GM19372 (cell line): ENCODE data around the gene TMEM238.
"Not testable (repeated sequence)": the region's sequence is repeated elsewhere in the genome, so short reads cannot be mapped to it uniquely, and the experiment has no call there.

Experiments
- ATAC-seq: cut with Tn5 transposase; IDR thresholded peaks from one replicate; pipeline ENCODE4 v1.9.1; 2021; ENCODE audit warnings: mild to moderate bottlenecking, low read depth, moderate library complexity; ENCODE audit not compliant: unreplicated experiment

TMEM238 gene

DNA sequence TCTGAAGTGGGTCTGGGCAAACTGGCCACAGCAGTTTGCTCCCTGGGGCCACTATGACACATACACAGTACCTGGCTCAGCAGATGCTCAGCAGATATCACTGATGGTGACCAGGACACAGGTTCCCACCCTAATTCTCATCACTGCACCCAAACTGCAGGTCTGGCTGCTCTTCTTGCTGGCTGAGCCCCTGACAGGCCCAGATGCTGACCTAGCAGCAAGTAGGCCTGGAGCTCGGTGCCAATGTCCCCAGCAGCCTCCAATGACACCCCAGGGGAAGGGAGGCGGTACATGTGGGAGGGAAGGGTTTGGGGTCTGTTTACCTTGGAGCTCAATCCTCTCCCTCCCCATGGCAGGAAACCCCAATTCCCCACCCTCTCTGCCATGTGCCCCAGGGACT, 18.4 kb upstream of the TMEM238 start:
- no peak for ATAC-seq

DNA sequence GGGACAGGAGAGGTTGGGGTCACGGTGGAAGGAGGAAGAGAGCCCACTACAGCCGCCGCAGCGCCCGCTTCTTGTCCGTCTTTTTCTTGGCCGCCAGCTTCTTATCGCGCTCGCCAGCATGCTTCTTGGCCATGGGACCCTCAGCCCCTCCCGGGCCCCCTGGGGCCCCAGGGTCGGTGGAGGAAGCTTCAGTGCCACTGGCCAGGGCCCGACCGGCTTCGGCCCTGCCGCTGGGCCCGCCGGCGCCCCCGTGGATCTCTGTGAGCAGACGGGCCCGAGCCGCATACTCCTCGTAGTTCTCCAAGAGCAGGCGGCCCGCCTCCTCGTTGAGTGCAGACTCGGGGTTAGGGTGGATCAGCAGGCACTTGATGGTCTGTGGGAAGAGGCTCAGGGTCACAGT, 17.3 kb upstream of the TMEM238 start:
- not testable (repeated sequence) for ATAC-seq

DNA sequence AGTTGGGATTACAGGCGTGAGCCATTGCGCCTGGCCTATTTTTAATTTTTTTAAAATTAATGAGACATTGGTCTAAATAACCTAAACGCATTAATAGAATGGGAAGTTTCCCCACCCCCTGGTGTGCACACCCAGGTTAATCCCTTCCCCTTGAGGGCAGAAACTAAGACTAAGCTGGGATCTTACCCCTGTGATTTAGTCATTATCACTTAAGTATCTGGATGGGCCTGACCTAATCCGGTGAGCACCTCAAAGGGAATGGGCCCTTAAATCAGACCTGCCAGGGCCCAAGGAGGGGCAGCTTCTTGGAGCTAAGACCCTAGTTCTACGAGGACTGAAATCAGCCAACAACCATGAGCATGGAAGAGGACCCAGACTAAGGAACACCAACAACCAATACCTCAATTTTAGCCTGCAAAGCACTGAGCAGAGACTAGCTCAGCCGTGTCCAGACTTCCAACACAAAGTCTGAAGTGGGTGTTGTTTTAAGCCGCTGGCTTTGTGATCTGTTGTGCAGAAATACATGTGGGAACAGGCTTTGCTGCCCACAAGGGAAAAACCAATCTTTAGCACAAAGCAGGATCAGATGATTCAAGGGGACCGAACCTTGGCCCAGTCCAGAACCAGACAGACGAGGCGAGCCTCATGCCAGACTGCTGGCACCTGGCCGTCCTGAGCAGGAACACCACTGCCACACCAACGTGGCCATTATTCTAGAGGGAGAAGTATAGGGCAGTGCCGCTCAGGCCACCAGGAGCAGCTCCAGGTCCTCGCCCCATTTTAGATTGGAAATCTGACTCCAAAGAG, 16.4 kb upstream of the TMEM238 start:
- ATAC-seq = no peak

DNA sequence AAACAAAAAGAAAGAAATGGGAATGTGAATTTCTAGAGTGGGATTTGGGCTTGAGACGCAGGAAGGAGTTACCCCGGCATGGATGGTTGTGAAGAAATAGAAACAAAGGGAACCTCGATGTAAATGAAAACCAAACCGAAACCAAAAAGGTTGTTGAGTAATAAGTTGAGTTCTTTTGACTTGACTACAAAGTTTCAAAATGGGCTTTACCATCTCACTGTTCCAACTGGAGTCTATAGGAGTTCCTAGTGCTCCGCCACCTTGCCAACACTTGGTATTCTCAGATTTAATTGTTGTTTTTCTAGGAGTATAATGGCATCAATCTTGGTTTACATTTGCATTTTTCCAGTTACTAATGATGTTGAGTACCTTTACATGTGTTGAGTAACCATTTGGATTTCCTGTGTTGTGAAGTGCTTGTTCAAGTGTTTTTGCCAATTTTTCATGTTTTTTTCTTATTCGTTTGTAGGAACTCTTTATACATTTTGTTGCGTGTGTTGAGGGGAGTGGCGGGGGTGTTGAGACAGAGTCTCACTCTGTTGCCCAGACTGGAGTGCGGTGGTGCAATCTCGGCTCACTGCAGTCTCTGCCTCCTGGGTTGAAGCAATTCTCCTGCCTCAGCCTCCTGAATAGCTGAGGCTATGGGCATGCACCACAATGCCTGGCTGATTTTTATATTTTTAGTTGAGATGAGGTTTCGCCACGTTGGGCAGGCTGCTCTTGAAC, 14.3 kb upstream of the TMEM238 start:
- ATAC-seq = no peak

DNA sequence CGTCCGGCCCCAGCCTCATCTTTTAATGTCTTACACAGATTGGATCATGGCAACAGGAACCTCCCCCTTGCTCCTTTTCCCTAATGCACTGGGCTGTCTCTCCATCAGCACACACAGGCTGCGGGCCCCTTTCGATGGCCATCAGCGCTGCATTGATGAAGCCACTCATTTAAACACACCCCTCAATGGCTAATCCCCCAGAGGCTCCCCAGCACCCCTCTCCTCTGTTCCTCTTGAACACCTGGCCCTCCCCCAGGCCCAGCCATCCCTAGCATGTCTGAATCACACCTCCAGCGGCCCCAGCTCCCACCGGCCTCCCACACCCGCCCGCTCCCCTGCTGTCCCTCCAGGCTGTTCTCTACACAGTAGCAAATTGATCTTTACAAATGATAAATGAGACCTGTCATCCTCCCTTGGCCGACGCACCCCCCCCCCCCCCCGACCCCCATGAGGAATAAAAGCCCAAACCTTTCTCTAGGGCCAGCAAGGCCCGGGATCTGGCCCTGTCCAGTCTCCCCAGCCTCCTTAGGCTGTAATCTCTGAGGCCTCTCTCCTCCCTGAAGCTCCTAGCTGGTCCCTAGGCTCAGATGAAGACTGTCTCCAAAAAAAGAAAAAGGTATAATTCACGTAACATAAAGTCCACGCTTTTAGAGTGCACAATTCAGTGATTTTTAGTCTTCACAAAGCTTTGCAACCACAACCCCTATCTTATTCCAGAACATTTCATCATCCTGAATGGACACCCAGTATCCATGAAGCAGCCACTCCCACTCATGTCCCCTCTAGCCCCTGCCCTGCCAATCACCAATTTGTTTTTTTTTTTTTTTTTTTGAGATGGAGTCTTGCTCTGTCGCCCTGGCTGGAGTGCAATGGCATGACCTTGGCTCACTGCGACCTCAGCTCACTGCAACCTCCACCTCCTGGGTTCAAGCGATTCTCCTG, 9.0 kb upstream of the TMEM238 start:
- no peak for ATAC-seq

DNA sequence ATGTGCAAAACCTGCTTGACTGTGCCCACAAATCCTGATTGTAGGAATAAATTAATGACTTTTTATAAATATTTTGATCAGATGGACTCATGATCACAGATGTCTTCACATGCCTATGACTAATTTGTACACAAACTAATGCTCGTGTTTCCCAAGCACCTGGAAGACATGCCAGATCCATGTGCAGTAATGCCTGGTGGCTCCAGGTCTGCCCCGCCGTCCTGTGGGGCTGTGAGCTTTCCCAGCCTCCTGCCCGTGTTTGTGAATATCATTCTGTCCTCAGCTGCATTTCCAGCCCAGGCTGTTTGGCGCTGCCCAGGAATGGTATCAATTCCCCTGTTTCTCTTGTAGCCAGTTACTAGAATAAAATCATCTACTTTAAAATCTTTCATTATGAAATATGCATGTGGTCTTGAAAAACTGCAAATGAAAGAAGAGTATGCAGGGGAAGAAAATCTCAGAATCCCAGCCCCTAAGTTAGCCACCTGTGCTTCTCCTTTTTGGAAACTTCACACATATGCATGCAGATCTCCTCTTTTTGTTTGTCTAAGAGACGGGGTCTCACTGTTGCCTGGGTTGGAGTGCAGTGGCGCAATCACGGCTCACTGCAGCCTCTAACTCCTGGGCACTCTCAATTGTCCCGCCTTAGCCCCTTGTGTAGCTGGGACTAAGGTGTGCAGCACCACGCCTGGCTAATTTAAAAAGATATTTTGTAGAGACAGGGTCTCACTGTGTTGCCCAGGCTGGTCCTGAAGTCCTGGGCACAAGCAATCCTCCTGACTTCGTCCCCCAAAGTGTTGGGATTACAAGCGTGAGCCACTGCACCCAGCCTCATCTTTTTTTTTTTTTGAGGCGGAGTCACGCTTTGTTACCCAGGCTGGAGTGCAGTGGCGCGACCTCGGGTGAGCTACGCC, 7.9 kb upstream of the TMEM238 start:
- ATAC-seq = no peak

DNA sequence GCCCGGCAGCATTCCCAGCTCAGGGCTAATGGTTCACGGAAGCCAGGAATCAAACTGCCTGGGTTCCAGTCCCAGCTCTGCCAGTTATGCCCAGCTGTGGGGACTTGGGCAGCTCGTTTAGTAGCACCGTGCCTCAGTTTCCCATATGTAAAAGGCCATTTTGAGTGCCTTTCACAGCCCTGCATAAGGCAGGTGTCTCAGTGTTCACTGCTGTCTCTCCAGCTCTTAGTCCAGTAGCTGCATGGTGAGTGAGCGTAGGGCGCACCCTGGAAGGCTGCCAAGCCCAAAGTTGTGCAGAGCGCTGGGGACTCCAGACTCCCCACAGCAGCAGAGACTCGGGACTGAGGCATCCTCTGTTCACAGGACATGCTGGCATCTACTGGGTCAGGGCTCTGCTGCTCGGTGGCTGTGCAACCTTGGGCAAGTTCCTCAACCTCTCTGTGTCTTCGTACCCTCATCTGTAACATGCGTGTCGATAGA, 7.1 kb upstream of the TMEM238 start:
- no peak for ATAC-seq

DNA sequence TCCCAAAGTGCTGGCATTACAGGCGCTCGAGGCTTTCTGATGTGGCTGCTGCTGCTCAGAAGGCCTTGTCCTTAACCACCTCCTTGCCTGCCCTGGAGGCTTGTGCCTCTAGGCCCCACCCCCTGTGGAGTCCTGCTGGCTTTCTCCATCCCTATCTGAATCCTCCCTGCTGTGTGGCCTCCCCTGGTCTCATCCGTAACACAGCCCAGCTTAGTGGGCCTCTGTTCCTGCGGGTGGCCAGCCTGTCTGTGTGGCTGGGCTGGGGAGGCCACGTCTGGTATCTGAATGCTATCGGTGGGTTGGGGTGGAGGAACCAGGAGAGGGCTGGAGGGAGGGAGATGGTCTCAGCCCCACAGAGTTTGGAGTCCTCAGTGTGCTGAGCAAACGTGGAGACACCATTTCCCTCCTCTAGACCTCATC, 6.4 kb upstream of the TMEM238 start:
- ATAC-seq = no peak

DNA sequence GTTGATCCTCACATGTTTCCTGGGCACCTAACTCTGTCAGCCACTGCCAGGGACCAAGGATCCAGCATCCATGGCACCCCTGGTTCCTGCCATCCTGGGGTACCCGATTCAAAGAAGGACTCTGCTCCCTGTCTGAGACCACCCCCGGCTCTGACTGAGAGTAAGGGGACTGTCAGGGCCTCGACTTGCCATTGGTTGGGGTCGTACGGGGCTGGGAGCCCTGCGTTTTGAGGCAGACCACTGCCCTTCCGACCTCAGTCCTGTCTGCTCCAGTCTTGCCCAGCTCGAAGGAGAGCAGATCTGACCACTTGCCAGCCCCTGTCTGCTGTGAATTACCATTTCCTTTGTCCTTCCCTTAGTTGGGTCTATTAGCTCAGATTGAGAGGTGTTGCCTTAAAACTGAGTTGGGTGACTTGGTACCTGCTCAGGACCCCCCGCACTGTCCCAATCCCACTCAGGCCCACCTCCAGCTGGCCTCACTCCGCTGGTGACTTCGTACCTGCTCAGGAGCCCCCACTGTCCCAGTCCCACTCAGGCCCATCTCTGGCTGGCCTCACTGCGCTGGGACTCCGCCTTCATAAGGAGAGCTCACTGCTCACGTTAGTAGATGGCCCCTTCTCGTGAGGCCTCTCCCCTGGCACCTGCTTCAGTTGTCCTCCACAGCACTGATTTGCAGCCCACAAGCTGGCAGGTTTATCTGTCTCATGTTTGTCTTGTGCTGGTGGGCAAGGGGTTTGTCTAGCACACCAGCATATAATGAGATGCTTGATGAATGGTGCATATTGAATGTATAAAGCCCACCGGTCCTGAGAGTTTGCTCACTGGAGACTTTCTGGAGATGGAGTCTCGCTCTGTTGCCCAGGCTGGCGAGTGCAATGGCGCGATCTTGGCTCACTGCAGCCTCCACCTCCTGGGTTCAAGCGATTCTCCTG, 5.6 kb upstream of the TMEM238 start:
- no peak for ATAC-seq

DNA sequence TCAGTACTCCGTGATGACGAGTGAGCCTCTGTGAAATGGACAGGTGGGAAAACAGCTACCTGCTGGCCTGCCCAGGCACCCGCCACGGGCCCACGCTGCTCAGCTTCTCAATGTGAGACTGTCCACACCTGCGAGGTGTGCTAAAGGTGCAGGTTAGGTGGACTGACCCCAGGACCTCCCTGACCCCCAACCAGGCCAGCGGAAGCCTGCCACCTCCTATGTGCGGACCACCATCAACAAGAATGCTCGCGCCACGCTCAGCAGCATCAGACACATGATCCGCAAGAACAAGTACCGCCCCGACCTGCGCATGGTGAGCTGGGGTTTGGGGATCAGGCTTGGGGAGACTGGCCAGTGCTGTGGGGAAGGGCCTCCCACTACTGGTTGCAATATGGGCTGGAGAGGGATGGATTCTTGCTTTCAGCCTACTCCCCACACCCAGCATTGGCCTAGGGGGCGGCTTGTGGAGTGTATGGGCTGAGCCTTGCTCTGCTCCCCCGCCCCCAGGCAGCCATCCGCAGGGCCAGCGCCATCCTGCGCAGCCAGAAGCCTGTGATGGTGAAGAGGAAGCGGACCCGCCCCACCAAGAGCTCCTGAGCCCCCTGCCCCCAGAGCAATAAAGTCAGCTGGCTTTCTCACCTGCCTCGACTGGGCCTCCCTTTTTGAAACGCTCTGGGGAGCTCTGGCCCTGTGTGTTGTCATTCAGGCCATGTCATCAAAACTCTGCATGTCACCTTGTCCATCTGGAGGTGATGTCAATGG, 3.8 kb upstream of the TMEM238 start:
- ATAC-seq = no peak

DNA sequence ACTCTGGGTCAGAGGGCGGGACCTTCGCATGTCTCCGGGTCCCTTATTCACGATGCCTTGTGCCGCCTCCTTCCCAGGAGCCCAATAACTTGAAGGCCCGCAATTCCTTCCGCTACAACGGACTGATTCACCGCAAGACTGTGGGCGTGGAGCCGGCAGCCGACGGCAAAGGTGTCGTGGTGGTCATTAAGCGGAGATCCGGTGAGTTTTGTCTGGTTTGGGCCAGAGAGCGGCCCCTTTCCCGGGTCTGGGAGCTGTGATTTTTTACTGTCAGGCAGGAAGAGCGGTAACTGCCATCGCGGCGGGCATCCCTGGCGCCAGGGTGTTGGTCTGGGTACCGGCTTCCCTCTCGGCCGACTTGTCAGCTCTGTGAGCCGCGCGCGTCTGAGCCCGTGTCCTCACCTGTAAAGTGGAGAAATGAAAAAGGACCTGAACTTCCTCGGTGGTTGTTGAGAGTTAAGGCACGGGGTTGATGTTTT, 2.4 kb upstream of the TMEM238 start:
- ATAC-seq = no peak

DNA sequence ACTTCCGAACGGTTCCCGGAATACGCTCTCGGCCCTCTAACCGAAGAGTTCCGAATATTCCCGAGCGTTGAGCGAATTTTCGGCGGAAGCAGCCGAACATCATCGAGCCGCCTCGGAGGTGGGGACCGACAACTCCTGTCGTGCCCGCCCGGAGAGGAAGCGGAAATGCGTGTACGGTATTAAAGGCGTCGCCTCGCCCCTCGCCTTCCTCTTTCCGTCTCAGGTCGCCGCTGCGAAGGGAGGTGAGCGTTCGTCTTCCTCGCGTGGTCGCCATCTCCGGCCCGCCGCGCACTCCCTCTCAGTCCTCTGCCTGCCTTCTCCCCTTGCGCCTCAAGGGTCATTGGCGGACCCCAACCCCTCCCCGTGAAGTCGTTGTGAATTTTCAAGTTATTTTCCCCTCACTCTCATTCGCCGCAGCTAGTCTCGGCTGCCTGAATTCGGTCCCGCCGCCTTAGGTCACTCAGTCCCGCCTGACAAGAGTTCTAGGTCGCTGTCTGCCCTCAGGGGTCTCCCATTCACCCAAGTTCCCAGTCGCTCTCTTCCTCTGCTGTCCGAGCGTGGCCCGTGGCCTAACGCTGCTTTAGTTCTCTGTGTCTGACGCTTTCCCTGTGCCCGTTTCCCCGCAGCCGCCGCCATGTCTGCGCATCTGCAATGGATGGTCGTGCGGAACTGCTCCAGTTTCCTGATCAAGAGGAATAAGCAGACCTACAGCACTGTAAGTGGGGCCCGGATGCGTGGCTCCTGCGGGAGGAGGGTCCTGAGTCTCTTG, 1.8 kb upstream of the TMEM238 start, which contains the start of gene RPL28:
Gene RPL28 (plus strand): TSS at position 209 of the 769 bp plus-strand sequence. CDS start 426 bp downstream, at position 635.
- ATAC-seq = peak; percentile 62

DNA sequence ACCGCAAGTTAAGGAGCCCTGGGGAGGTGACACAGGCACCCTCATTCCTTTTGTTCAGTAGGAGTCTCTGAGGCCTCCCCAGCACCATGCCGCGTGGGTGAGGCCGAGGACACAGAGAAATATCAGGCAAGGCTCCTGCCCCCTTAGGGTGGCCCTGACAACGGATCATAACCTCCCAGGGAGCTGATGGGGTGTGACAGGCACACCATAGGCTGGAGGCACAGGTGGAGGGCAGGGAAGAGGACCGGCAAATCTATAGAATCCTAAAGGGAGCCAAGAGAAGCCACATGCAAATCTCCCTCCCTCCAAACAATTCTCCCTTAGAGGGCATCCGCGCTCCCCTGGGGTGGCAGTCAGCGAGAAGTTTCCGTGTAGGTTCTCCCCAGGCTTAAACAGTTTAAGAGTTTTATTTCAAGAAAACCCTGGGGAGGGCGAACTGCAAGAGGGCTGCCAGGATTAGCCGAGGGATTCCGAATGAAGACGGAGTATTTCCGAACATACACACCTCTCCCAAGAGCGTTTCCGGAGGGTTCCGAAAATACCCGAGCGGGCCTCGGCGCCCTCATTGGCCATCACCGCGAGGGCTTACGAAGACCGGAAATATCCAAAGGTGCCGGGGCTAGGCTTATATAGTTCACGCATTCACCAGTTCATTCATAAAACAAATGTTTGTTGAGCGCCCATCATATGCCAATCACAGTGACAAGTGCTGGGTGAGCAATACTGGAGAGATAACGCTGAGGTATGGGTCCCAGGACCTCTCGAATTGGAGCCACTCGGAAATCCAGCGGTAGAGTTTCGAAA, 1.0 kb upstream of the TMEM238 start:
- ATAC-seq = peak; percentile 46

DNA sequence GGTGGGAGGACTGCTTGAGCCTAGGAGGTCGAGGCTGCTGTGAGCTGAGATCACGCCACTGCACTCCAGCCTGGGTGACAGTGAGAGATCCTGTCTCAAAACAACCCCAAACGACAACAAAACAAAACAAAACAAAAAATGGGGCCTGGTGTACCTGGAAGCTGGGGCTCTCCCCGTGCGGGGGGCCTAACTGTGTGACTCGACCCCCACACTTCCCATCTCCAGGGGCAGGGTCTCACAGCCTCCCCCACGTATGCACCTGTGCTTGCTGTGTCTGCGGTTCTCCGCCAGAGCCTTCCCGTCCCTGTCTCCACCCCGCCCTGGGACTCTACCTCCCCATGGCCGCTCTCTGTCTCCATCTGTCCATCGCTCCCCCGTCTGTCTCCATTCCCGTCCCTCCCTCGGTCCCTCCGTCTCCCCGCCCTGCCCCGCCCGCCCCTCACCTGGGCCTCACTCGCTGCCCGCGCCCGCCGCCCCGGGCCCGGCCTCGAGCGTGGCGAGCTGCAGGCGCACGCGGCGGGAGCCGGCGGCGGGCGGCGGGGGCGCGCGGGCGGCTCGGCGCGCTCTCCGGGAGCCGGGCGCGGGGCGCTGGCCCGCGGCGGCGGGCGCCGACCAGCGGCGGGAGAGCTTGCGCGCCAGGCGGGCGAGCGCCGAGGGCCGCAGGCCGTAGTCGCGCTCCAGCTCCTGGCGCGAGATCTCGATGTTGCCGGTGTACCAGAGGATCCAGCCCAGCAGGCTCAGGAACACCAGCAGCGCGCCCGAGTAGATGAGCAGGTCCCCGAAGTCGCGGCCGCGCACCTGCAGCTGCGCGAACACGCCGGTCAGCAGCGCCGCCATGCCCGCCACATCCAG, 587 bp downstream of the TMEM238 start:
- no peak for ATAC-seq

DNA sequence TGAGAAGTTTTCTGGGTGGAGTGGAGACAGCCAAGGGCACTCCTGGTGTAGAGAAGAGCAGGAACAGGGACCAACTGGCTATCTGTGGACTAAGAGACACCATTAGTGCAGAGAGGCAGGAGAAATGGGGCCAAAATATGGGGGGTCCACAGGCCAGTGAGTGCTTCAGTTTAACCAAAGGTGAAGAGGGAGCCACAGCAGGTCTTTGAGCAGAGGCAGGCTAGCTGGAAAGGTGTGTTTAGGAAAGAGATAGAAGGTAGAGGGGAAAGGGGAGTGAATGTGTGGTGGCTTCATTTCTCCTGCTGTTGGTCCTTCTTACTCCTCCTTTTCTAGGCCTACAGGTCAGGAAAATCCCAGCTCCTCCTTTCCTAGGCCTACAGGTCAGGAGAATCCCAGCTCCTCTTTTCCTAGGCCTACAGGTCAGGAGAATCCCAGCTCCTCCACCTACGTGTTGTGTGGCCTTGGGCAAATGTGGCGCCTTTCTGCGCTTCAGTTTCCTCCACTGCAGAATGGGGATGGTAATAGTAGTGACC, 1.5 kb downstream of the TMEM238 start:
- ATAC-seq = no peak
